AG08396 (cell line): ENCODE results near the gene HAAO.

ENCODE experiments used
- DNase-seq: peaks from one replicate; pipeline ENCODE4 v3.0.0; 2012; ENCODE audit warnings: low spot score, mixed read lengths

The HAAO gene

GRCh38 chr2:42793334-42794270 lies 1.2 kb upstream of the HAAO start:
- DNase-seq, result no peak

GRCh38 chr2:42792087-42792582 lies 248 bp downstream of the HAAO start:
- DNase-seq, result no peak

GRCh38 chr2:42791606-42792005 lies 777 bp downstream of the HAAO start:
- DNase-seq, result no peak

- DNase-seq, result no peak
Measured at GRCh38 chr2:42789751-42790150, 2.6 kb downstream of the HAAO start.

GRCh38 chr2:42788882-42789281 lies 3.5 kb downstream of the HAAO start:
- DNase-seq, result no peak

GRCh38 chr2:42788478-42788793 lies 3.9 kb downstream of the HAAO start:
- DNase-seq, result no peak

GRCh38 chr2:42787788-42788477 lies 4.5 kb downstream of the HAAO start:
- no peak for DNase-seq

- no peak for DNase-seq
Measured at GRCh38 chr2:42787424-42787787, 5.0 kb downstream of the HAAO start.

GRCh38 chr2:42786561-42787345 lies 5.6 kb downstream of the HAAO start:
- DNase-seq, result no peak

- DNase-seq, result no peak
Measured at GRCh38 chr2:42784204-42784880, 8.0 kb downstream of the HAAO start.

GRCh38 chr2:42783511-42783910 lies 8.9 kb downstream of the HAAO start:
- no peak for DNase-seq

GRCh38 chr2:42781181-42781580 lies 11.2 kb downstream of the HAAO start:
- no peak for DNase-seq

- DNase-seq, result no peak
Measured at GRCh38 chr2:42777883-42778805, 14.2 kb downstream of the HAAO start.

GRCh38 chr2:42775810-42776209 lies 16.6 kb downstream of the HAAO start:
- no peak for DNase-seq

GRCh38 chr2:42775186-42775585 lies 17.2 kb downstream of the HAAO start:
- no peak for DNase-seq

GRCh38 chr2:42771546-42772153 lies 20.7 kb downstream of the HAAO start:
- no peak for DNase-seq

- DNase-seq, result peak; percentile 64
Measured at GRCh38 chr2:42770288-42771131, 21.9 kb downstream of the HAAO start.

GRCh38 chr2:42769583-42770287 lies 22.6 kb downstream of the HAAO start:
- DNase-seq, result no peak
